KOPT-K1 (cell line): ENCODE results near the gene PLA2G2F.

Source experiments
- H3K27ac ChIP-seq: fragments of 200-600 bp; sonication (generic); 2 replicates; pipeline ENCODE4 v1.5.1; 2016; ENCODE audit warnings: antibody characterized with exemption, mild to moderate bottlenecking, low read depth, low read length; ENCODE audit not compliant: poor library complexity, severe bottlenecking
- H3K36me3 ChIP-seq: fragments of 200-600 bp; sonication (generic); 2 replicates; pipeline ENCODE4 v1.5.1; 2017; ENCODE audit warnings: antibody characterized with exemption, mild to moderate bottlenecking, low read length, moderate library complexity; ENCODE audit not compliant: insufficient read depth
- H3K9me3 ChIP-seq: fragments of 200-600 bp; sonication (generic); 2 replicates; pipeline ENCODE4 v1.5.1; 2017; ENCODE audit warnings: antibody characterized with exemption, low read length, mild to moderate bottlenecking; ENCODE audit not compliant: insufficient read depth, poor library complexity, severe bottlenecking

The PLA2G2F gene

GRCh38 chr1:20147846-20148570 is 8.9 kb downstream of the PLA2G2F start:
- Histone ChIP-seq H3K9me3 (no peaks in the 10 kb centered on the region), H3K36me3 (no peaks in the 10 kb centered on the region), H3K27ac (no peak overlapping the region)

DNA sequence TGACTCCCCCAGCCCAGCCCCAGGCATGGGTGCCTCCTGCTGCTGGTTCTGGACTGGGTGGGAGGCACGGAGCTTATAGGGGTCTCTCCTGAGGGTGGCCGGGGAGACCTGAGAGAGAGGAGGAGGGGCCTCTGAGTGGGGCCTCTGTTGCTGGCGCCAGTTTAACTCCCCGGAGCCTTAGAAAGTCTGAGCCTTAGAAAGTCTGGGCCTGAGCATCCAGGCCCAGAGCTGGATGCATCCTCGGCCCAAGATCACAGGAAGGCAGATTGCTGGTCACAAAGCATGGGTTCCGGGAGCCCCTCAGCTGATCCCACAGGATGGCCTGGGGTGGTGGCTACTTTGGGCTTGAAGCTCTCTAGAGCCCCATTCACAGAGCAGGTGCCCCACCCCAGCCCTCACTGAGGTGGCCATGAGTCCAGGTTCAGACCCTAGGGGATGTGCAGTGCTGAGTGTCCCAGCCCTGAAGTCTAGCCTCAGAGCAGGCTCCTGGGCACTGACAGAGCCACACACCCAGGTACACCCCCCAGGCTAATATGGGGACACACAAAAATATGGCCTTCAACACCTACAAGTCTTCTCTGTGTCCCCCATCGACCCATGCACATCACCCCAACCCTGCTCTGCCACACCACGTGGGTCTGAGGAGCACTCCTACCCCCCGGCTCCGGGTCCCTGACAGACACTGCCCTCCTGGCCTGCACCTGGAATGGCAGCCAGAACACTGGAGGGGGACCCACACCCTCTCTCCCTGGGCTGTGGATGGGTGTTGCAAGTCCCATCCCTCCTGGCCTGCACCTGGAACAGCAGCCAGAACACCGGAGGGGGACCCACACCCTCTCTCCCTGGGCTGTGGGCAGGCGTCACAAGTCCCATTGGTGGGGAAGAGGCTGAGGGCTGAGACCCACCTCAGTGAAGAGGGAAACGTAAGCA is 9.7 kb downstream of the PLA2G2F start:
- Histone ChIP-seq H3K9me3 (no peaks in the 10 kb centered on the region), H3K36me3 (no peaks in the 10 kb centered on the region), H3K27ac (no peak overlapping the region)

- H3K36me3 ChIP-seq, result no peaks in the 10 kb centered on the region
- H3K9me3 ChIP-seq, result no peaks in the 10 kb centered on the region
- H3K27ac ChIP-seq, result no peak overlapping the region
Measured at GRCh38 chr1:20149601-20150325, 10.6 kb downstream of the PLA2G2F start.

GRCh38 chr1:20150326-20150705 is 11.2 kb downstream of the PLA2G2F start:
- Histone ChIP-seq H3K9me3 (no peaks in the 10 kb centered on the region), H3K36me3 (no peaks in the 10 kb centered on the region), H3K27ac (no peak overlapping the region)

GRCh38 chr1:20150969-20151368 is 11.8 kb downstream of the PLA2G2F start:
- Histone ChIP-seq H3K36me3 (no peaks in the 10 kb centered on the region), H3K27ac (no peak overlapping the region), H3K9me3 (no peaks in the 10 kb centered on the region)

- no peak overlapping the region for H3K27ac ChIP-seq
- no peaks in the 10 kb centered on the region for H3K36me3 ChIP-seq
- H3K9me3 ChIP-seq, result no peaks in the 10 kb centered on the region
Measured at GRCh38 chr1:20151906-20152598, 12.9 kb downstream of the PLA2G2F start.

DNA sequence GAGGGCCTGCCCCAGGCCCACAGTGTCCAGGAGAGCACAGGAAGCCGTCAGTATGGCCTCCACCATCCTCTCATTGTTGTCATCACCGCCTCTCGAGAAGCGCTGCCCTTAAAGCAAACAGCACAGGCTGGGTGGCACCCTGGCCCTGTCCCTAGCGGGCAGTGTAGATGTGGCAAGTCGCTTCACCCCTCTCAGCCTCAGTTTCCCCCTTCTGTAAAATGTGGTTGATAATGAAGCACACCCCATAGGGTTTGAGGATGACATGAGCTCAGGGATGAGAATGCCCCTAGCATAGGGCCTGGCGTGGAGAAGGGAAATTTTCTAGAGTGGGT is 13.4 kb downstream of the PLA2G2F start:
- Histone ChIP-seq H3K36me3 (no peaks in the 10 kb centered on the region), H3K27ac (no peak overlapping the region), H3K9me3 (no peaks in the 10 kb centered on the region)

- H3K27ac ChIP-seq, result no peak overlapping the region
Measured at GRCh38 chr1:20153000-20153418, 13.9 kb downstream of the PLA2G2F start.

GRCh38 chr1:20154301-20154831 is 15.2 kb downstream of the PLA2G2F start:
- H3K36me3 ChIP-seq, result no peaks in the 10 kb centered on the region
- H3K9me3 ChIP-seq, result peaks cover 17% of the 10 kb centered on the region
- H3K27ac ChIP-seq, result no peak overlapping the region

More at GRCh38 chr1:20153000-20153418, 13.9 kb downstream of the PLA2G2F start:
- Histone ChIP-seq H3K36me3 (no peaks in the 10 kb centered on the region), H3K9me3 (peaks cover 3% of the 10 kb centered on the region)

GRCh38 chr1:20158358-20159070 is 19.4 kb downstream of the PLA2G2F start:
- Histone ChIP-seq H3K36me3 (no peaks in the 10 kb centered on the region), H3K27ac (no peak overlapping the region), H3K9me3 (peaks cover 42% of the 10 kb centered on the region)

GRCh38 chr1:20160034-20160433 is 20.9 kb downstream of the PLA2G2F start:
- H3K9me3 ChIP-seq, result peaks cover 42% of the 10 kb centered on the region
- H3K27ac ChIP-seq, result no peak overlapping the region
- no peaks in the 10 kb centered on the region for H3K36me3 ChIP-seq

GRCh38 chr1:20164694-20165202 is 25.6 kb downstream of the PLA2G2F start:
- Histone ChIP-seq H3K27ac (no peak overlapping the region), H3K9me3 (peaks cover 21% of the 10 kb centered on the region), H3K36me3 (no peaks in the 10 kb centered on the region)

- Histone ChIP-seq H3K36me3 (no peaks in the 10 kb centered on the region), H3K9me3 (peaks cover 14% of the 10 kb centered on the region), H3K27ac (no peak overlapping the region)
Measured at GRCh38 chr1:20165522-20165951, 26.4 kb downstream of the PLA2G2F start.

DNA sequence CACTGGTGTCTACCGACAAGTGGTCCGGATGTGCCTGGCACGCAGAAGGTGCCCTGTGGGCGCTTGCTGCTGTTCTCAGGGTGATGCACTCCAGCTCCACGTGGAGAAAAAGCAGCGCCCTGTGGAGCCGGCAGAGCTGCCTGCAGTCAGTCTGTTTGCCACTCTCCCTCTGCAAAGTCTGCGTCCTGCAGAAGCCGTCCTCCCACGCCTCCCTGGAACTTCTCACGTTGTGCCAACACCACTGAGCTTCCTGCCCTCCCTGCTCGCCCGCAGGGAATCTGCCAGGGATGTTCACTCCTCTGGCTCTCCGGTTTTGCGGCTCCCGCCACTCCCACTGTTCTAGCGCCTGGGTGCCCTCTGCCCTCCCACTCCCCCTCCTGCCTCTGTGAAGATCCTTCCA is 26.9 kb downstream of the PLA2G2F start:
- no peak overlapping the region for H3K27ac ChIP-seq
- H3K36me3 ChIP-seq, result no peaks in the 10 kb centered on the region
- H3K9me3 ChIP-seq, result peaks cover 8% of the 10 kb centered on the region
